ENCODE results near the gene TPST2.

TPST2 gene

GRCh38 chr22:26496456-26496855, 93.5 kb downstream of the TPST2 start:
- DNase-seq (ENCODE audit: low read depth, low spot score) = no peak

DNA sequence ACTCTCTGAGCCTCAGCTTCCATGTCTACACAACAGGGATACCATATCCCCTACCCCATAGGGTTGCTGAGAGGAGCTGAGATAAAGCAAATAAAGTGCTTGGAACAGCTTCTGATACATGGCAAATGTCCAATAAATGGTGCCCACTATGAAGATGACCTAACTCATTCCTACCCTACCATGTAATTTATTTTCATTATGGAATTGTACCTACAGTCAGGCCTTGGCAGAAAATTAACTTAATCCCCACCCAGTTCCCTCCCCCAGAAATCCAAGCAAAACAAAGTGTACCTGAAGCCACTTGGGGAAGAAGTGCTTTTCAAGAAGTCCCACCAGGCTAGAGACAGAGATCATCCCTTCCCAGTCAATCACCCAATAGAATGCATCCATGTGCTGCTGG, 95.4 kb downstream of the TPST2 start:
- no peak for DNase-seq (ENCODE audit: low read depth, low spot score)

GRCh38 chr22:26492220-26492619, 97.7 kb downstream of the TPST2 start:
- DNase-seq (ENCODE audit: low read depth, low spot score) = no peak

- DNase-seq (ENCODE audit: low read depth, low spot score) = no peak
These were observed 100.4 kb downstream of the TPST2 start for GRCh38 chr22:26489447-26490036.

GRCh38 chr22:26487996-26488395, 101.9 kb downstream of the TPST2 start:
- no peak for DNase-seq (ENCODE audit: low read depth, low spot score)

DNA sequence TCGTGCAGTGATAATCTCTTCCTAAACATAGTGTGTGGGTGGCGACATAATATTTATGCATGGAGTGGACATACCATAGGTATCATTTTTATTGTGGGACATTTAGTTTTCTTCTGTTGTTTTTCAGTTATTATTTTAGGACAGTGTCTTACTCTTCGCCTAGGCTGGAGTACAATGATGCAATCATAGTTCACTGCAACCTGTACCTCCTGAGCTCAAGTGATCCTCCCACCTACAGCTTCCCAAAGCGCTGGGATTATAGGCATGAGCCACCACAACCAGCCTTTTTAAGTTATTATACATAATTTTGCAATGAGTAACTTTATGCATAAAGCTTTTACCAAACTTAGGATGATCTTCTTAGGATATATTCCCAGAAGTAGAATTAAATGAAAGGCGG, 103.5 kb downstream of the TPST2 start:
- no peak for DNase-seq (ENCODE audit: low read depth, low spot score)

DNA sequence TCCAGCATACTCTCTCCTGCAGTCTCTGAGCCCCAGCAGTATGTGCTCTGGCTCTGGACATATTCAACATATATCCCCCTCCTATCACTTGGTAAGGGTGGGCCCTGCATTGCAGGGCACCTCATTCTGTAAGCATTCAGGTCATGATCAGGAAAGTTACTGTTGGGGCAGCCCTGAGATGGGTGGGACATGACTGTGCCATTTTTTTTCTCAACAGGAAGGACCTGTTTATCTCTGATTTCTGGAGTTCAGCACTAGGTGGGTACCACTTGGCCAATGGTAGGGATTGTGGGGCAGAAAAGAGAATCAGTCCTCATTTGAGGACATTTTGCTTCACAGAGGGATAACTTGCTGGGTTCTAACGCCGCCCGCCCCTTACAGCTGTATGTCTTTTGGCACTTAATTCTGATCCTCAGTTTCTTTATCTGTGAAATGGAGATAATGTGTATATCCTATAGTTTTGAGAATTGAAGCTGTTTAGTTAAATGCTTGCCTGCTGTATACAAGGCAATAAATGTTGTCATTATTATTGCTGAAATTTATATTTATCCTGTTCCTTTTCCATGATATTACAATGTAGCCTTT, 104.0 kb downstream of the TPST2 start:
- DNase-seq (ENCODE audit: low read depth, low spot score) = no peak

- no peak for DNase-seq (ENCODE audit: low read depth, low spot score)
These were observed 104.9 kb downstream of the TPST2 start for GRCh38 chr22:26485013-26485412.

GRCh38 chr22:26484360-26484706, 105.6 kb downstream of the TPST2 start:
- DNase-seq (ENCODE audit: low read depth, low spot score) = no peak

DNA sequence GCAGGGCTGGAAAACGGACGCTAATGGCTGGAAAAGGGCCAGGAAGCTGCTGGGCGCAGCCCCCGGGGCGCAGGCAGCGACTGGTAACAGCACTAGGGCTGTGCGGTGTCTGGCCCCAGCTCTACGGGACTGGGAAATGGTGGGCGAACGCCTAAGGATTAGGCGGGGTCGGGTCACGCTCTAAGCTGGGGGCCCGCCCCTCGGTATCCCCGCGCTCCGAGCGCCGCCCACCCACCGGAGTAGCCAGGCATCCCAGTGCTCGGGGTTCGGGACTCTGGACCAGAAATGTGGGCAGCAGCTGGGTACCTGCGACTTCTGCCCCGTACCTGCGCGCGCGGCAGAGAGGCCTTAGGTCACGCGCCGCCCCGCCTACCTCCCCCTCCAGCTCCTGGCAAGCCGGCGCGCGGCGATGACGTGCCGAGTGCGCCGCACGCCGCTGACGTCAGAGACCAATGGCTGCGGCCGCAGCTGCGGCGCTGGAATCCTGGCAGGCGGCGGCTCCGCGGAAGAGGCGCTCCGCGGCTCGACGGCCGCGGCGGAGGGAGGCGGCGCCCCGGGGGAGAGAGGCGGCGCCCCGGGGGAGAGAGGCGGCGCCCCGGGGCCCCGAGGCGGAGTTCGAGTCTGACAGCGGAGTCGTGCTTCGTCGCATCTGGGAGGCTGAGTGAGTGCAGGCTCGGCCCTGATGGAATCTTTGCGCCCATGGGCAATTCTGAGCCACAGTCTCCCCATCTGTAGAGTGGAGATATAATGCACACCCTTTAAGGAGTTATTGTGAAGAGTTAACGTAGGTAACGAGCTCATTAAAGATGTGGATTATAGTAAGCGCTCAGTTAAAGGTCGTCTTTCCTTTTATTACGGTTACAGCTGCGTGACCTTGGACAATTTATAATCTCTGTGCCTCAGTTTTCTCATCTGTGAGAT, 106.2 kb downstream of the TPST2 start, which contains the start of the genes HPS4 and SRRD:
Gene HPS4 (minus strand): TSS at position 345 of the 921 bp plus-strand sequence. CDS start 2,021 bp downstream, outside the sequence.
Gene SRRD (plus strand): TSS at position 439 of the 921 bp plus-strand sequence. CDS start 14 bp downstream, at position 453.
- peak; percentile 95 for DNase-seq (ENCODE audit: low read depth, low spot score)

DNA sequence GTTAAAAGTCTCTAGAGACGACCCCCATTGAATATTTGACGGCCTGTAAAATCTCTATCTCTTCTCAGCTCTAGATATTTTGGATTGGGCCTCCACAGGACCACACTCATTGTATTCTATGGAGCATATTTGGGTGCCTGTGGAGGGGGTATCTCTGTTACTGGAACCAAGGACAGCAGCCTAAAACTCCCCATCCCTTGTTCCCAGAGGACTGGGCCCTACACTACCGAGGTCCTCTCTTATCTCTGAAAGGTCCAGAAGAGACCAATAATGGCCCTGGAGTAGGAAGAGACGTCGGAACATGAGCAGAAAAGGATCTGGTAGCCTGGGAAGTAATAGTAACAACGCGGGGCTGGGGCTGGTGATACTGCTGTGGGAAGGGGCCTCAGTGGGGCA, 106.9 kb downstream of the TPST2 start:
- no peak for DNase-seq (ENCODE audit: low read depth, low spot score)

GRCh38 chr22:26482161-26482560, 107.8 kb downstream of the TPST2 start:
- no peak for DNase-seq (ENCODE audit: low read depth, low spot score)

DNA sequence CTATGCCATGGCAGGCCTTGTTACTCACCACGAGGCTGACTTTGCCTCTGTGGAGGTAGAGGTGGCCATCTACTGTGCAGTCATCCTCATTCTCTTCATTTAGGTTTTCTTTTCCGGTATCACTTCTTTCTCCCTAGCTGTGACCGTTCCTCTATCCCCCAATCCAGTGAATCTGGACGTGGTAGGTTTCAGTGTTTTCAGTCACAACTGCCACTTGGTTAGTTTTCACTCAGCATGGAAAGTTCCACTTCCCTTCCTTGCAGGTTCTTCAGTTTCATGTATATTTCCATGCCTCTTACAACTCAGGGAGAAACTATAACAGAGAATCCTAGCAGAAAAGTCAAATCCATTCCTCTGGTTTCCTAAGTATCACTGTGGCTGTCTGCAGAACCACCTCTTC, 108.2 kb downstream of the TPST2 start:
- no peak for DNase-seq (ENCODE audit: low read depth, low spot score)

- no peak for DNase-seq (ENCODE audit: low read depth, low spot score)
These were observed 108.7 kb downstream of the TPST2 start for GRCh38 chr22:26481112-26481693.

GRCh38 chr22:26480611-26480932, 109.4 kb downstream of the TPST2 start:
- no peak for DNase-seq (ENCODE audit: low read depth, low spot score)

GRCh38 chr22:26479792-26480610, 109.9 kb downstream of the TPST2 start:
- DNase-seq (ENCODE audit: low read depth, low spot score) = no peak

GRCh38 chr22:26479043-26479791, 110.7 kb downstream of the TPST2 start:
- no peak for DNase-seq (ENCODE audit: low read depth, low spot score)

- DNase-seq (ENCODE audit: low read depth, low spot score) = no peak
These were observed 112.6 kb downstream of the TPST2 start for GRCh38 chr22:26477341-26477731.

- DNase-seq (ENCODE audit: low read depth, low spot score) = no peak
These were observed 113.1 kb downstream of the TPST2 start for GRCh38 chr22:26476705-26477340.

DNA sequence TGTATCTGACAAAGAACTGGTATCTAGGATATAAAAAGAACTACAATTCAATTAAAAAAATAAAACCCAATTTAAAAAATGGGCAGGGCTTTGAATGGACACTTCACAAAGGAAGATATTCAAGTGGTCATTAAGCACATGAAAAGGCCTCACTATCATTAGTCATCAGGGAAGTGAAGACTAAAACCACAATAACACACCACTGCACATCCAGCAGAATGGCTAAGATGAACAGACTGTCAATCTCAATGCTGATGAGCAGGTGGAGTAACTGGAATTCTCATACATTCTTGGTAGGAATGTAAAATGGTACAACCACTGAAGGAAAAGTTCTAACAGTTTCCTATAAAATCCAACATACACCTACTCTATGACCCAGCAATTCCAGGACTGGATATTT, 115.2 kb downstream of the TPST2 start:
- no peak for DNase-seq (ENCODE audit: low read depth, low spot score)

Data from ELF-1 (cell line).